Stomach (tissue), 4 donors: ENCODE results near the gene LIN7C.

Experiments used
- EP300 ChIP-seq: sonication (generic); formaldehyde crosslinking; IDR thresholded peaks from one replicate; pipeline ENCODE4 v1.6.1; 2017; ENCODE audit warnings: antibody characterized with exemption
- TF ChIP-seq, protein P1 (sequence below), 7 experiments: fragments of 450-650 bp in 4 of 7; fragments of 200-600 bp in 3 of 7; sonication (generic) in 3 of 7; IDR thresholded peaks; one replicate each; pipeline ENCODE4 v1.5.1; 2016 to 2019; ENCODE audit warnings: antibody characterized with exemption in 7 of 7, control low read depth in 2 of 7, mild to moderate bottlenecking in 1 of 7

DNA sequence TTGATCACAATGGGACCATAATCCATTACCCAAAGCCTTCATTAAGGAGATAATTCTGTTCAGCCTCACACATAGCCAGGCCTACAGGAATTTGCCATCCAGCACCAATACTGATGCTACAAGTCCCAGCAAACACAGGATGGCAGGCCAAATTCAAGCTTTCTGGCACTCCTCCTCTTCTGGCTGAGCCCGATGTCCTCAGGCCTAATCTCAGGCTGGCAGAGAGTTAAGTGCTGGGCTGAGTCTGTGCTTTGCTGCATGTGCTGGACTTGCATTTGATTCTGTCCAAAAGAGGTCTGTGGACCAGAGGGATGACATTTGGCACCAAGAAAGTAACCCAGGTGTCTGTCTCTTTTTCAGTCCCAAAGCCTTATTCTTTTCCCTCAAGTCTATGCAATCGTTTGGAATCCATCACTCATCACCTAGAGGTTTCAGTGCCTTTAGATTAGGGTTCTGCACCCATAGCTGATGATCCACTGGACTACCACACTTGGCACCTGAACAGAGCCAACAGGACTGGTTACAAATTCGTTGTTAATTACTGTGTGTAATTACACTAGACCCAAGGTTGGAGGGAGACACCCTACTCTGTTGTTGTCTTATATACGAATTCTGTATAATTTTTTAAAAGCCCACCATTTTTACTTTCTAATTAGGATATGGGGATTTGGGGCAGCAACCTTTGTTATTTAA lies 19.4 kb upstream of the LIN7C start:
- no peak for TF ChIP-seq EP300
- TF ChIP-seq, protein P1, sequence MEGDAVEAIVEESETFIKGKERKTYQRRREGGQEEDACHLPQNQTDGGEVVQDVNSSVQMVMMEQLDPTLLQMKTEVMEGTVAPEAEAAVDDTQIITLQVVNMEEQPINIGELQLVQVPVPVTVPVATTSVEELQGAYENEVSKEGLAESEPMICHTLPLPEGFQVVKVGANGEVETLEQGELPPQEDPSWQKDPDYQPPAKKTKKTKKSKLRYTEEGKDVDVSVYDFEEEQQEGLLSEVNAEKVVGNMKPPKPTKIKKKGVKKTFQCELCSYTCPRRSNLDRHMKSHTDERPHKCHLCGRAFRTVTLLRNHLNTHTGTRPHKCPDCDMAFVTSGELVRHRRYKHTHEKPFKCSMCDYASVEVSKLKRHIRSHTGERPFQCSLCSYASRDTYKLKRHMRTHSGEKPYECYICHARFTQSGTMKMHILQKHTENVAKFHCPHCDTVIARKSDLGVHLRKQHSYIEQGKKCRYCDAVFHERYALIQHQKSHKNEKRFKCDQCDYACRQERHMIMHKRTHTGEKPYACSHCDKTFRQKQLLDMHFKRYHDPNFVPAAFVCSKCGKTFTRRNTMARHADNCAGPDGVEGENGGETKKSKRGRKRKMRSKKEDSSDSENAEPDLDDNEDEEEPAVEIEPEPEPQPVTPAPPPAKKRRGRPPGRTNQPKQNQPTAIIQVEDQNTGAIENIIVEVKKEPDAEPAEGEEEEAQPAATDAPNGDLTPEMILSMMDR (IDR thresholded peaks at IDR 0.05) = no peak
